Hematopoietic multipotent progenitor cell (in vitro differentiated cells): ENCODE data around the gene MS4A15. TPM values are rescaled to one million over a fixed set of nuclear protein-coding genes. Genes with fewer than 3 reads are reported as not detected.

Source experiments
- DNase-seq, 3 donors: peaks; one replicate each; pipeline ENCODE4 v3.0.0-alpha.2; 2011 to 2015; ENCODE audit warnings: low read depth in 2 of 3, low spot score in 2 of 3
- total RNA-seq: library from RNA; depleted of rRNA; stranded (reverse); fragments of >200 nt; gene quantifications from one replicate; pipeline ENCODE4 v1.2.3, GENCODE V29; 2012

Gene MS4A15
- total RNA-seq, 1 donor: not detected

GRCh38 chr11:60775420-60775961 lies 18.8 kb downstream of the MS4A15 start:
- DNase-seq: peak; percentile 65 to 95 (median 92)

GRCh38 chr11:60776167-60776566 lies 19.5 kb downstream of the MS4A15 start:
- no peak for DNase-seq

- DNase-seq: no peak
These were observed 20.4 kb downstream of the MS4A15 start for GRCh38 chr11:60777106-60777505.

- DNase-seq: no peak
These were observed 20.9 kb downstream of the MS4A15 start for GRCh38 chr11:60777572-60777971.

GRCh38 chr11:60780065-60780464 lies 23.4 kb downstream of the MS4A15 start:
- no peak for DNase-seq

GRCh38 chr11:60780774-60781173 lies 24.1 kb downstream of the MS4A15 start:
- no peak for DNase-seq

- DNase-seq: no peak
These were observed 24.8 kb downstream of the MS4A15 start for GRCh38 chr11:60781286-60781980.

GRCh38 chr11:60781981-60782316 lies 25.3 kb downstream of the MS4A15 start:
- no peak for DNase-seq

GRCh38 chr11:60782393-60783140 lies 25.9 kb downstream of the MS4A15 start:
- no peak for DNase-seq

- no peak for DNase-seq
These were observed 26.4 kb downstream of the MS4A15 start for GRCh38 chr11:60783141-60783484.

GRCh38 chr11:60783911-60784310 lies 27.2 kb downstream of the MS4A15 start:
- DNase-seq: no peak

- DNase-seq: no peak
These were observed 28.5 kb downstream of the MS4A15 start, which contains the start of gene MS4A10 for GRCh38 chr11:60785136-60785535. MS4A10 (plus strand) TSS chr11:60785333; CDS start chr11:60790336, 5,003 bp downstream.

- DNase-seq: no peak
These were observed 29.2 kb downstream of the MS4A15 start for GRCh38 chr11:60785806-60786361.

GRCh38 chr11:60786811-60787567 lies 30.3 kb downstream of the MS4A15 start:
- DNase-seq: no peak

GRCh38 chr11:60788401-60789125 lies 31.9 kb downstream of the MS4A15 start:
- no peak for DNase-seq

GRCh38 chr11:60790726-60791125 lies 34.1 kb downstream of the MS4A15 start:
- DNase-seq: no peak

GRCh38 chr11:60791153-60791933 lies 34.7 kb downstream of the MS4A15 start:
- no peak for DNase-seq

GRCh38 chr11:60792521-60792920 lies 35.9 kb downstream of the MS4A15 start:
- no peak for DNase-seq

- DNase-seq: no peak
These were observed 38.6 kb downstream of the MS4A15 start for GRCh38 chr11:60795291-60795690.
